ENCODE measurements around the gene PSMB11.

DNA sequence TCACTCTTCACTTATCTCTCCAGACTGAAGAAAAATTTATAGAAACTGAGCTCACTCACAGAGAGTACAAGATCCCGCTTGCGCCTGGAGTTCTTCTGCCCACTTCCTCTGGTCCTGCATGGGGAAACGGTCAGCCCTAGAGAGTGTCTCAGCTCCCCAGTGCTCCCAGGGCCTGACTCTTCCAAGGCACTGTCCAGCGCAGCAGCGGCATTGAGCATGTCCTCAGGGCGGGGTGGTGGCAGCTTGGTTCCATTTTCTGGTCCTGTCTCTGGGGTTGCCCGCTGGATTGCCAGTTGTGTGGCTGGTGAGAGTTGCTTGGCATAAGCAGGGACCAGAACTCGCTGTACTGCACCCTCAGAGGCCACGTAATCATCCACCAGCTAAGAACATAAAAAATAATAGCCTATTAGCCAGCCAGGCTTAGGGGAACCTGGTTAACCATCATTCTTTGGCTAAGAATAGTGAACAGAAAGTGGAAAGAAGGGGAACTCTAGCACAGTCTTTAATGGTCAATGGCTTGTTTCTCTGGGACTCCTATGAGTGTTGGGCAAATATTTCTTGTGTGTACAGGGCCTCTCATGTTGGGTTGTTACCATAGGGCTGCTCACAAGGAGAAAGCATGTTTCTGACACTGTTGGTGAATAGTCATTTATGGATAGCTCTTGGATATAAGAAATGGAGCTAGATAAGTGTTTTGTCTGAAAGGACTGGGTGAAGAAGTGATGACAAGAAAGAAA lies 46.0 kb upstream of the PSMB11 start:
- TF ChIP-seq, protein P1, sequence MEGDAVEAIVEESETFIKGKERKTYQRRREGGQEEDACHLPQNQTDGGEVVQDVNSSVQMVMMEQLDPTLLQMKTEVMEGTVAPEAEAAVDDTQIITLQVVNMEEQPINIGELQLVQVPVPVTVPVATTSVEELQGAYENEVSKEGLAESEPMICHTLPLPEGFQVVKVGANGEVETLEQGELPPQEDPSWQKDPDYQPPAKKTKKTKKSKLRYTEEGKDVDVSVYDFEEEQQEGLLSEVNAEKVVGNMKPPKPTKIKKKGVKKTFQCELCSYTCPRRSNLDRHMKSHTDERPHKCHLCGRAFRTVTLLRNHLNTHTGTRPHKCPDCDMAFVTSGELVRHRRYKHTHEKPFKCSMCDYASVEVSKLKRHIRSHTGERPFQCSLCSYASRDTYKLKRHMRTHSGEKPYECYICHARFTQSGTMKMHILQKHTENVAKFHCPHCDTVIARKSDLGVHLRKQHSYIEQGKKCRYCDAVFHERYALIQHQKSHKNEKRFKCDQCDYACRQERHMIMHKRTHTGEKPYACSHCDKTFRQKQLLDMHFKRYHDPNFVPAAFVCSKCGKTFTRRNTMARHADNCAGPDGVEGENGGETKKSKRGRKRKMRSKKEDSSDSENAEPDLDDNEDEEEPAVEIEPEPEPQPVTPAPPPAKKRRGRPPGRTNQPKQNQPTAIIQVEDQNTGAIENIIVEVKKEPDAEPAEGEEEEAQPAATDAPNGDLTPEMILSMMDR (IDR thresholded peaks at IDR 0.05), result no peak
- no peak for TF ChIP-seq POLR2A (IDR thresholded peaks at IDR 0.05)
